ENCODE results near the gene SRR. TPM values are rescaled to one million over a fixed set of nuclear protein-coding genes. Genes with fewer than 3 reads are reported as not detected.
A peak's percentile ranks its signal among the peaks of the same experiment; 100 is the strongest.

The SRR gene
- total RNA-seq, 1 experiment from 2014 or later: 52.3 TPM

GRCh38 chr17:2336215-2336851 is 32.6 kb downstream of the SRR start, which contains the start of gene TSR1:
TSS of gene TSR1 (minus strand) at chr17:2336457. CDS start at chr17:2336427, 30 bp downstream.
- H3K27me3 ChIP-seq (ENCODE audit: insufficient read depth, low read depth): no peaks in the 10 kb centered on the region
- peak within 1 kb of the TSS; percentile 86 for H2AFZ ChIP-seq
- peaks cover 30% of the 10 kb centered on the region; the same call in 1 of the 2 replicates for H3F3A ChIP-seq (ENCODE audit: insufficient read depth, low read depth)
- peaks cover 39% of the 10 kb centered on the region for H3K36me3 ChIP-seq (ENCODE audit: low read depth)
- peaks cover 20% of the 10 kb centered on the region; the same call in 1 of the 2 replicates for H3K4me1 ChIP-seq (replicated peaks; ENCODE audit: insufficient read depth)
- H3K9me3 ChIP-seq (ENCODE audit: insufficient read depth, low read depth): no peaks in the 10 kb centered on the region
- ChIA-PET CTCF (interaction anchor here (0.5 to 3.1 kb wide), 5 partner anchors 10 to 105 kb away, joined by 3 to 33 read pairs (median 5); no protein-coding TSS in a partner anchor), POLR2A (ENCODE audit: unreplicated experiment) (interaction anchor here (0.5 to 1.3 kb wide), 8 partner anchors 11 to 652 kb away, joined by 3 to 18 read pairs (median 4); partner anchors contain the start of gene SRR)
- 0 out of 2 replicates have a peak, but pooled peaks have one; percentile 14 for TF ChIP-seq CTCF (conservative IDR thresholded peaks at IDR 0.05)
- no peak for TF ChIP-seq EZH2 (IDR thresholded peaks at IDR 0.05; ENCODE audit: low read depth)
- peaks cover 53% of the 10 kb centered on the region for H3K79me2 ChIP-seq (ENCODE audit: low read depth)
- H4K20me1 ChIP-seq (ENCODE audit: insufficient read depth): peaks cover 12% of the 10 kb centered on the region; the same call in 1 of the 2 replicates
- peak within 1 kb of the TSS; percentile 54 for H3K27ac ChIP-seq
- intact Hi-C loops (cut with micrococcal nuclease; ENCODE audit: unreplicated experiment): loop anchor here (2.0 kb wide), 1 partner anchor 16 kb away; no protein-coding TSS in a partner anchor
- no peaks in the 10 kb centered on the region for H3K9me2 ChIP-seq (ENCODE audit: insufficient read depth)
- DNase-seq: peak; percentile 79 to 89
- BruUV-seq (replicated peaks): no TSS peak
- H3K4me2 ChIP-seq: peak within 1 kb of the TSS; percentile 100
- H3K4me3 ChIP-seq: peak within 1 kb of the TSS; percentile 90

- Histone ChIP-seq H4K20me1 (ENCODE audit: insufficient read depth) (peaks cover 5% of the 10 kb centered on the region; the same call in 1 of the 2 replicates), H3K9me2 (ENCODE audit: insufficient read depth) (no peaks in the 10 kb centered on the region), H3F3A (ENCODE audit: insufficient read depth, low read depth) (peaks cover 23% of the 10 kb centered on the region; the same call in 1 of the 2 replicates), H3K4me1 (replicated peaks; ENCODE audit: insufficient read depth) (peaks cover 20% of the 10 kb centered on the region; the same call in 1 of the 2 replicates), H3K9me3 (ENCODE audit: insufficient read depth, low read depth) (no peaks in the 10 kb centered on the region), H3K4me3 (peak within 1 kb of the TSS; percentile 90), H2AFZ (peak within 1 kb of the TSS; percentile 91), H3K79me2 (ENCODE audit: low read depth) (peaks cover 53% of the 10 kb centered on the region), H3K4me2 (peak within 1 kb of the TSS; percentile 100), H3K27me3 (ENCODE audit: insufficient read depth, low read depth) (no peaks in the 10 kb centered on the region), H3K27ac (peak within 1 kb of the TSS; percentile 54), H3K36me3 (ENCODE audit: low read depth) (peaks cover 32% of the 10 kb centered on the region)
- ChIA-PET POLR2A (ENCODE audit: unreplicated experiment) (interaction anchor here (0.6 to 1.3 kb wide), 5 partner anchors 11 to 653 kb away, joined by 4 to 18 read pairs (median 9); no protein-coding TSS in a partner anchor), CTCF (interaction anchor here (3.1 kb wide), 1 partner anchor 16 kb away, joined by 33 read pairs; no protein-coding TSS in a partner anchor)
- TSS peak; percentile 47 for BruUV-seq (replicated peaks)
- peak in 1 of 2 experiments; percentile 49 for DNase-seq
- intact Hi-C loops (cut with micrococcal nuclease; ENCODE audit: unreplicated experiment): loop anchor here (2.0 kb wide), 1 partner anchor 16 kb away; no protein-coding TSS in a partner anchor
- TF ChIP-seq CTCF (conservative IDR thresholded peaks at IDR 0.05) (no peak), EZH2 (IDR thresholded peaks at IDR 0.05; ENCODE audit: low read depth) (no peak)
These were observed 33.2 kb downstream of the SRR start, which contains the start of gene SGSM2 for GRCh38 chr17:2336852-2337543. TSS of gene SGSM2 (plus strand) at chr17:2337501. CDS start at chr17:2337689, 188 bp downstream.
